Nephron (organoid): Measurements from ENCODE around the gene CCDC93.

ENCODE experiments used
- H3K27ac Mint-ChIP-seq, 3 experiments: 2 replicates each; pipeline ENCODE4 v1.8.0; 2020; ENCODE audit warnings: mixed read lengths in 3 of 3, mild to moderate bottlenecking in 2 of 3, moderate library complexity in 1 of 3
- H3K27me3 Mint-ChIP-seq: 2 replicates; pipeline ENCODE4 v1.8.0; 2021; ENCODE audit warnings: low read depth, mild to moderate bottlenecking, moderate library complexity, mixed read lengths
- H3K36me3 Mint-ChIP-seq: 2 replicates; pipeline ENCODE4 v1.8.0; 2020; ENCODE audit warnings: low read depth, mixed read lengths
- H3K4me1 Mint-ChIP-seq: 2 replicates; pipeline ENCODE4 v1.8.0; 2020; ENCODE audit warnings: mixed read lengths
- H3K4me3 Mint-ChIP-seq, 3 experiments: 2 replicates each; pipeline ENCODE4 v1.8.0; 2020; ENCODE audit warnings: mild to moderate bottlenecking in 3 of 3, mixed read lengths in 3 of 3, moderate library complexity in 2 of 3
- H3K9me3 Mint-ChIP-seq: 2 replicates; pipeline ENCODE4 v1.8.0; 2020; ENCODE audit warnings: mixed read lengths
- CTCF ChIP-seq, 3 experiments: fragments of 200-600 bp; sonication (generic); IDR thresholded peaks; one replicate each; pipeline ENCODE4 v1.5.0; 2021; ENCODE audit warnings: antibody characterized with exemption in 3 of 3; ENCODE audit not compliant: unreplicated experiment in 3 of 3

CCDC93 gene

GRCh38 chr2:117942551-117942950 is 71.3 kb downstream of the CCDC93 start:
- peaks cover 67% of the 10 kb centered on the region for H3K36me3 Mint-ChIP-seq
- H3K27ac Mint-ChIP-seq: peak overlapping the region in 1 of 3 experiments; percentile 27
- H3K4me1 Mint-ChIP-seq: no peaks in the 10 kb centered on the region
- H3K27me3 Mint-ChIP-seq: no peaks in the 10 kb centered on the region
- H3K4me3 Mint-ChIP-seq: no peak overlapping the region
- no peak for TF ChIP-seq CTCF (IDR thresholded peaks at IDR 0.05; ENCODE audit: unreplicated experiment in 3 of 3)
- no peaks in the 10 kb centered on the region for H3K9me3 Mint-ChIP-seq

- Mint-ChIP-seq H3K4me3 (no peak overlapping the region), H3K27me3 (no peaks in the 10 kb centered on the region), H3K9me3 (no peaks in the 10 kb centered on the region), H3K27ac (no peak overlapping the region), H3K36me3 (peaks cover 59% of the 10 kb centered on the region), H3K4me1 (no peaks in the 10 kb centered on the region)
- no peak for TF ChIP-seq CTCF (IDR thresholded peaks at IDR 0.05; ENCODE audit: unreplicated experiment in 3 of 3)
Observed at GRCh38 chr2:117941693-117942092, 72.2 kb downstream of the CCDC93 start.

GRCh38 chr2:117940436-117940835 is 73.4 kb downstream of the CCDC93 start:
- no peak for TF ChIP-seq CTCF (IDR thresholded peaks at IDR 0.05; ENCODE audit: unreplicated experiment in 3 of 3)
- H3K4me1 Mint-ChIP-seq: no peaks in the 10 kb centered on the region
- H3K36me3 Mint-ChIP-seq: peaks cover 53% of the 10 kb centered on the region
- H3K4me3 Mint-ChIP-seq: no peak overlapping the region
- no peaks in the 10 kb centered on the region for H3K9me3 Mint-ChIP-seq
- H3K27ac Mint-ChIP-seq: no peak overlapping the region
- no peaks in the 10 kb centered on the region for H3K27me3 Mint-ChIP-seq

GRCh38 chr2:117938611-117939010 is 75.3 kb downstream of the CCDC93 start:
- Mint-ChIP-seq H3K36me3 (peaks cover 51% of the 10 kb centered on the region), H3K9me3 (no peaks in the 10 kb centered on the region), H3K27ac (no peak overlapping the region), H3K4me1 (no peaks in the 10 kb centered on the region), H3K27me3 (no peaks in the 10 kb centered on the region), H3K4me3 (no peak overlapping the region)
- no peak for TF ChIP-seq CTCF (IDR thresholded peaks at IDR 0.05; ENCODE audit: unreplicated experiment in 3 of 3)

- H3K4me3 Mint-ChIP-seq: no peak overlapping the region
- H3K27me3 Mint-ChIP-seq: no peaks in the 10 kb centered on the region
- H3K4me1 Mint-ChIP-seq: no peaks in the 10 kb centered on the region
- H3K36me3 Mint-ChIP-seq: peaks cover 46% of the 10 kb centered on the region
- no peak for TF ChIP-seq CTCF (IDR thresholded peaks at IDR 0.05; ENCODE audit: unreplicated experiment in 3 of 3)
- no peaks in the 10 kb centered on the region for H3K9me3 Mint-ChIP-seq
- peak overlapping the region in 1 of 3 experiments; percentile 34 for H3K27ac Mint-ChIP-seq
Observed at GRCh38 chr2:117936871-117937428, 76.9 kb downstream of the CCDC93 start.

GRCh38 chr2:117935954-117936353 is 77.9 kb downstream of the CCDC93 start:
- no peaks in the 10 kb centered on the region for H3K9me3 Mint-ChIP-seq
- TF ChIP-seq CTCF (IDR thresholded peaks at IDR 0.05; ENCODE audit: unreplicated experiment in 3 of 3): no peak
- H3K4me3 Mint-ChIP-seq: no peak overlapping the region
- H3K27me3 Mint-ChIP-seq: no peaks in the 10 kb centered on the region
- peaks cover 52% of the 10 kb centered on the region for H3K36me3 Mint-ChIP-seq
- H3K27ac Mint-ChIP-seq: no peak overlapping the region
- no peaks in the 10 kb centered on the region for H3K4me1 Mint-ChIP-seq
